ENCODE results near the gene TENM3. TPM values are rescaled to one million over a fixed set of nuclear protein-coding genes. Genes with fewer than 3 reads are reported as not detected.

TENM3 gene
- total and polyA plus RNA-seq, 2 donors (not counting 3 experiments of a cell fraction or from before 2014, with no cell fraction given) = 3.2 to 6.2 TPM

DNA sequence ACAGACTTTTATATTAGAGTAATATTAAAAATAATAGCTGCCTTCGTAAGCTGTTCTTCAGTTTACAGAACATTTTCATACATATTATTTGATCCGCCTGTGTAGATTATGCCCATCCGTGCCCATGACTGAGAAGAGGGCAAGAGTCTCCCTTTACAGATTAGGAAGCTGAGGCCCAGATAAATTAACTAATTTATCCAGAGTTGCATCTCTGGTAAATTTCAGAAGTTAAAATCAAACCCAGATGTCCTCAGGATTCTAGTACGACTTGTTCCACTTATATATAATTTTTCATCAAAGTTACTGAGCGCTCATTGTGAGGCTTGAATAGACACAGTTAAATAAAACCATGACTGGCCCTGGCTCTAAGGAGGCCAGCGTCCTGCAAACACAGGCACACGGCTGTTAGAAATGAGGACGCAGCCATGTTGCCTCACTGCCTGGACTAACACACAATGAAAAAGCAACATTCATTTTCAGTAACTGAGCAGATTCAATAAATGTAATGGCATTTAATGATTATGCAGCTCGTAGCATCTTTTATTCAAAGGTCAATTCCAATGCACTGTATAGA is 148.0 kb downstream of the TENM3 start:
- ChIA-PET POLR2A (no interaction called here), CTCF (no interaction called here)
- Histone ChIP-seq H3K4me1 (ENCODE audit: control insufficient read depth, extremely low read depth, insufficient read depth, low read length) (no peaks in the 10 kb centered on the region), H3K27ac (ENCODE audit: insufficient read depth, low read depth, low read length) (no peak overlapping the region), H3K79me2 (ENCODE audit: control insufficient read depth, insufficient read depth, low read length) (no peaks in the 10 kb centered on the region), H3K9me3 (replicated peaks; ENCODE audit: control insufficient read depth, insufficient read depth, low read length) (no peaks in the 10 kb centered on the region), H3K9ac (replicated peaks; ENCODE audit: extremely low read depth, insufficient read depth, low read length) (no peak overlapping the region), H3K4me3 (replicated peaks in 1 of 3; ENCODE audit: insufficient read depth in 1 of 3, low read depth in 1 of 3, low read length in 3 of 3) (no peak overlapping the region), H3K9me1 (replicated peaks; ENCODE audit: control insufficient read depth, extremely low read depth, insufficient read depth, low read length) (no peaks in the 10 kb centered on the region), H3K4me2 (ENCODE audit: insufficient read depth, low read length) (no peak overlapping the region), H3K27me3 (ENCODE audit: control insufficient read depth in 2 of 2, insufficient read depth in 2 of 2, low read length in 2 of 2) (no peaks in the 10 kb centered on the region), H3K36me3 (ENCODE audit: control insufficient read depth in 2 of 2, extremely low read depth in 1 of 2, insufficient read depth in 2 of 2, low read length in 2 of 2) (no peaks in the 10 kb centered on the region), H2AFZ (ENCODE audit: low read depth, low read length) (no peak overlapping the region), H4K20me1 (replicated peaks; ENCODE audit: control insufficient read depth, extremely low read depth, insufficient read depth, low read length) (no peaks in the 10 kb centered on the region)
- BruUV-seq (replicated peaks) = no TSS peak
- FAIRE-seq (no peak), DNase-seq (ENCODE audit: low read depth, low spot score) (no peak)
- TF ChIP-seq, protein P1, sequence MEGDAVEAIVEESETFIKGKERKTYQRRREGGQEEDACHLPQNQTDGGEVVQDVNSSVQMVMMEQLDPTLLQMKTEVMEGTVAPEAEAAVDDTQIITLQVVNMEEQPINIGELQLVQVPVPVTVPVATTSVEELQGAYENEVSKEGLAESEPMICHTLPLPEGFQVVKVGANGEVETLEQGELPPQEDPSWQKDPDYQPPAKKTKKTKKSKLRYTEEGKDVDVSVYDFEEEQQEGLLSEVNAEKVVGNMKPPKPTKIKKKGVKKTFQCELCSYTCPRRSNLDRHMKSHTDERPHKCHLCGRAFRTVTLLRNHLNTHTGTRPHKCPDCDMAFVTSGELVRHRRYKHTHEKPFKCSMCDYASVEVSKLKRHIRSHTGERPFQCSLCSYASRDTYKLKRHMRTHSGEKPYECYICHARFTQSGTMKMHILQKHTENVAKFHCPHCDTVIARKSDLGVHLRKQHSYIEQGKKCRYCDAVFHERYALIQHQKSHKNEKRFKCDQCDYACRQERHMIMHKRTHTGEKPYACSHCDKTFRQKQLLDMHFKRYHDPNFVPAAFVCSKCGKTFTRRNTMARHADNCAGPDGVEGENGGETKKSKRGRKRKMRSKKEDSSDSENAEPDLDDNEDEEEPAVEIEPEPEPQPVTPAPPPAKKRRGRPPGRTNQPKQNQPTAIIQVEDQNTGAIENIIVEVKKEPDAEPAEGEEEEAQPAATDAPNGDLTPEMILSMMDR (IDR thresholded peaks at IDR 0.05; ENCODE audit: extremely low read depth in 1 of 2, insufficient read depth in 1 of 2, low read depth in 1 of 2, low read length in 2 of 2) = no peak
- TF ChIP-seq EZH2 (IDR thresholded peaks at IDR 0.05; ENCODE audit: borderline replicate concordance, low read depth, low read length, severe bottlenecking) (no peak), GATA2 (IDR thresholded peaks at IDR 0.05; ENCODE audit: insufficient read depth, insufficient read length, low read depth, low read length) (no peak), POLR2AphosphoS5 (IDR thresholded peaks at IDR 0.05; ENCODE audit: insufficient read depth, low read depth, low read length) (no peak), POLR2A (IDR thresholded peaks at IDR 0.05; ENCODE audit: low read depth, low read length) (no peak), MYC (IDR thresholded peaks at IDR 0.05; ENCODE audit: low read depth, low read length) (no peak)
- dilution Hi-C loops (cut with MboI; ENCODE audit: extremely low pct_ligation_motif_present, low sequenced_read_pairs) (no loop called here), intact Hi-C loops (cut with micrococcal nuclease) (no loop called here)

DNA sequence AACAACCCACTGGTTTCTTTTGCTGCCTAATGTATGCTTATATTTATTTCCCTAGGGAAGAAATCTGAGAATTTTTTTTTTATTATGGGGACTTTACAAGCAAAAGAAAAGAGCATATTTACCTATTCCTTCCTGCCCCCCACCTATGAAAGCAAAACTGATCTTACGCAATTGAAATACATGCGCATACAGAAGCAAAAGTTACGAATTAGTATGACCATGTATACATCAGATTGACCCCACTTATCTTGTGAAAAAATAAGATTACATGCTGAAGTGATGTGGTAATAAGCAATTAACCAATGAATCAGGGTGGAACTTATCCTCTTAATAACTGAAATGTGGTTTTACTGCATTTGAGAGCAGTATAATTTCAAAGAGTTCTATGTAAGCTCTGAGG is 151.0 kb downstream of the TENM3 start:
- dilution Hi-C loops (cut with MboI; ENCODE audit: extremely low pct_ligation_motif_present, low sequenced_read_pairs) (no loop called here), intact Hi-C loops (cut with micrococcal nuclease) (no loop called here)
- Histone ChIP-seq H3K27me3 (ENCODE audit: control insufficient read depth in 2 of 2, insufficient read depth in 2 of 2, low read length in 2 of 2) (no peaks in the 10 kb centered on the region), H3K9me1 (replicated peaks; ENCODE audit: control insufficient read depth, extremely low read depth, insufficient read depth, low read length) (no peaks in the 10 kb centered on the region), H3K4me2 (ENCODE audit: insufficient read depth, low read length) (no peak overlapping the region), H3K79me2 (ENCODE audit: control insufficient read depth, insufficient read depth, low read length) (no peaks in the 10 kb centered on the region), H4K20me1 (replicated peaks; ENCODE audit: control insufficient read depth, extremely low read depth, insufficient read depth, low read length) (no peaks in the 10 kb centered on the region), H3K4me3 (replicated peaks in 1 of 3; ENCODE audit: insufficient read depth in 1 of 3, low read depth in 1 of 3, low read length in 3 of 3) (no peak overlapping the region), H3K36me3 (ENCODE audit: control insufficient read depth in 2 of 2, extremely low read depth in 1 of 2, insufficient read depth in 2 of 2, low read length in 2 of 2) (no peaks in the 10 kb centered on the region), H3K9me3 (replicated peaks; ENCODE audit: control insufficient read depth, insufficient read depth, low read length) (no peaks in the 10 kb centered on the region), H2AFZ (ENCODE audit: low read depth, low read length) (no peak overlapping the region), H3K27ac (ENCODE audit: insufficient read depth, low read depth, low read length) (no peak overlapping the region), H3K9ac (replicated peaks; ENCODE audit: extremely low read depth, insufficient read depth, low read length) (no peak overlapping the region), H3K4me1 (ENCODE audit: control insufficient read depth, extremely low read depth, insufficient read depth, low read length) (no peaks in the 10 kb centered on the region)
- CTCF ChIA-PET = no interaction called here
- FAIRE-seq (no peak), DNase-seq (ENCODE audit: low read depth, low spot score) (no peak)
- no TSS peak for BruUV-seq (replicated peaks)
- no peak for TF ChIP-seq MYC (IDR thresholded peaks at IDR 0.05; ENCODE audit: low read depth, low read length)
- TF ChIP-seq, protein P1 (IDR thresholded peaks at IDR 0.05; ENCODE audit: extremely low read depth in 1 of 2, insufficient read depth in 1 of 2, low read depth in 1 of 2, low read length in 2 of 2) = no peak
- POLR2A ChIA-PET = no interaction called here
